HL-60 (cell line): ENCODE data around the gene SIPA1L3.
A peak's percentile ranks its signal among the peaks of the same experiment; 100 is the strongest.

Experiments
- DNase-seq, 2 experiments: peaks; one replicate each; pipeline ENCODE4 v3.0.0-alpha.2; 2010 to 2020; ENCODE audit warnings: low read depth in 1 of 2, low spot score in 1 of 2
- H3K27ac ChIP-seq: fragments of 250-450 bp; sonication (Bioruptor Pico); replicated peaks from 2 replicates; pipeline ENCODE4 v1.5.1; 2020; ENCODE audit warnings: mild to moderate bottlenecking, moderate library complexity
- H3K27me3 ChIP-seq: fragments of 250-450 bp; sonication (Bioruptor Pico); 2 replicates; pipeline ENCODE4 v1.5.1; 2021; ENCODE audit warnings: mild to moderate bottlenecking, moderate library complexity; ENCODE audit not compliant: insufficient read depth, poor library complexity, severe bottlenecking
- H3K4me3 ChIP-seq: replicated peaks from 2 replicates; pipeline ENCODE4 v1.5.1; 2011; ENCODE audit warnings: mild to moderate bottlenecking, control low read depth, low read length; ENCODE audit not compliant: insufficient read depth
- GABPA ChIP-seq: IDR thresholded peaks from 2 replicates; pipeline ENCODE4 v1.6.1; 2012; ENCODE audit warnings: low read depth
- POLR2AphosphoS5 ChIP-seq: IDR thresholded peaks from 2 replicates; pipeline ENCODE4 v1.6.1; 2012; ENCODE audit warnings: low read depth
- SPI1 ChIP-seq: IDR thresholded peaks from 2 replicates; pipeline ENCODE4 v1.6.1; 2012; ENCODE audit warnings: low read depth, mild to moderate bottlenecking, borderline replicate concordance
- TF ChIP-seq, protein P1 (sequence below): IDR thresholded peaks from 2 replicates; pipeline ENCODE4 v1.6.1; 2012; ENCODE audit warnings: low read depth; ENCODE audit not compliant: insufficient replicate concordance
- TF ChIP-seq, protein P2 (sequence below): IDR thresholded peaks from one replicate; pipeline ENCODE4 v1.5.1; 2011; ENCODE audit warnings: low read length, control low read depth, inconsistent platforms; ENCODE audit not compliant: insufficient read depth

SIPA1L3 gene

DNA sequence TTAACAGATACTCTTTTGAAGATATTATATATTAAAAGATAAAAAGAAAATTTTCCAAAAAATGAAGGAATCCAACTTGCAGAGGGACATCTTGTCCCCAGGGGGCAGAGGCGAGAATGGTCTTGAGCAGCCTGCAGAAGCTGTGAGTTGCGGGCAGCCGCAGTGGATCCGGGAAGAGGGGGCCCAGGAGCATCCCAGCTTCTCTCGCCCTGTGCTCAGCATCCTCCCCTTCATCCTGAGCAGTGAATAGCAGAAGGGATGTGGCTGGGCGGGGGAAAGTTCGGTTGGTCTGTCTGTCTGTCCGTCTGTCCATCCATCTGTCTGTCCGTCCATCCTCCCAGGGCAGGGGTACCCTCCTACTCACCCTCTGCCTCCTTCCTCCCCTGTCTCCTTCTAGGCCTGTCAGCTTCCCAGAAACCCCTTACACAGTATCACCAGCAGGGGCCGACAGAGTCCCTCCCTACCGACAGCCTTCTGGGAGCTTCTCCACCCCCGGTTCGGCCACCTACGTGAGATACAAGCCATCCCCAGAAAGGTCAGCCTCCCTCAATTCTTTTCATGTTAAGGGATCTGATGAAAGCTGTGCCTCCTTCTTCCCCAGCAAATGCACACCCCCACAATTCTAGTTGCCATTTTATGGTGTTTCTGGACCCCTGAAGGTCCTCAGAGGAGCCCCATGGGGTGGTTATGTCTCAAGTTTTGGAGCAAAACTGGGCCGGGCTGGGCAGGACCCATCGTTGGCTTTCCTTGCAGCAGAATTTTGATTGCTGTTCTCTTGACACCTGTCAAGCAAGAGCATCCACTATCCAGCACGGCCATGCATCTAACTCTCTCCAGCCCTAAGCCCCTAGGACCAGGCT, 235.4 kb downstream of the SIPA1L3 start:
- TF ChIP-seq SPI1 (no peak), GABPA (no peak), POLR2AphosphoS5 (no peak)
- TF ChIP-seq, protein P1, sequence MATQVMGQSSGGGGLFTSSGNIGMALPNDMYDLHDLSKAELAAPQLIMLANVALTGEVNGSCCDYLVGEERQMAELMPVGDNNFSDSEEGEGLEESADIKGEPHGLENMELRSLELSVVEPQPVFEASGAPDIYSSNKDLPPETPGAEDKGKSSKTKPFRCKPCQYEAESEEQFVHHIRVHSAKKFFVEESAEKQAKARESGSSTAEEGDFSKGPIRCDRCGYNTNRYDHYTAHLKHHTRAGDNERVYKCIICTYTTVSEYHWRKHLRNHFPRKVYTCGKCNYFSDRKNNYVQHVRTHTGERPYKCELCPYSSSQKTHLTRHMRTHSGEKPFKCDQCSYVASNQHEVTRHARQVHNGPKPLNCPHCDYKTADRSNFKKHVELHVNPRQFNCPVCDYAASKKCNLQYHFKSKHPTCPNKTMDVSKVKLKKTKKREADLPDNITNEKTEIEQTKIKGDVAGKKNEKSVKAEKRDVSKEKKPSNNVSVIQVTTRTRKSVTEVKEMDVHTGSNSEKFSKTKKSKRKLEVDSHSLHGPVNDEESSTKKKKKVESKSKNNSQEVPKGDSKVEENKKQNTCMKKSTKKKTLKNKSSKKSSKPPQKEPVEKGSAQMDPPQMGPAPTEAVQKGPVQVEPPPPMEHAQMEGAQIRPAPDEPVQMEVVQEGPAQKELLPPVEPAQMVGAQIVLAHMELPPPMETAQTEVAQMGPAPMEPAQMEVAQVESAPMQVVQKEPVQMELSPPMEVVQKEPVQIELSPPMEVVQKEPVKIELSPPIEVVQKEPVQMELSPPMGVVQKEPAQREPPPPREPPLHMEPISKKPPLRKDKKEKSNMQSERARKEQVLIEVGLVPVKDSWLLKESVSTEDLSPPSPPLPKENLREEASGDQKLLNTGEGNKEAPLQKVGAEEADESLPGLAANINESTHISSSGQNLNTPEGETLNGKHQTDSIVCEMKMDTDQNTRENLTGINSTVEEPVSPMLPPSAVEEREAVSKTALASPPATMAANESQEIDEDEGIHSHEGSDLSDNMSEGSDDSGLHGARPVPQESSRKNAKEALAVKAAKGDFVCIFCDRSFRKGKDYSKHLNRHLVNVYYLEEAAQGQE = no peak
- TF ChIP-seq, protein P2, sequence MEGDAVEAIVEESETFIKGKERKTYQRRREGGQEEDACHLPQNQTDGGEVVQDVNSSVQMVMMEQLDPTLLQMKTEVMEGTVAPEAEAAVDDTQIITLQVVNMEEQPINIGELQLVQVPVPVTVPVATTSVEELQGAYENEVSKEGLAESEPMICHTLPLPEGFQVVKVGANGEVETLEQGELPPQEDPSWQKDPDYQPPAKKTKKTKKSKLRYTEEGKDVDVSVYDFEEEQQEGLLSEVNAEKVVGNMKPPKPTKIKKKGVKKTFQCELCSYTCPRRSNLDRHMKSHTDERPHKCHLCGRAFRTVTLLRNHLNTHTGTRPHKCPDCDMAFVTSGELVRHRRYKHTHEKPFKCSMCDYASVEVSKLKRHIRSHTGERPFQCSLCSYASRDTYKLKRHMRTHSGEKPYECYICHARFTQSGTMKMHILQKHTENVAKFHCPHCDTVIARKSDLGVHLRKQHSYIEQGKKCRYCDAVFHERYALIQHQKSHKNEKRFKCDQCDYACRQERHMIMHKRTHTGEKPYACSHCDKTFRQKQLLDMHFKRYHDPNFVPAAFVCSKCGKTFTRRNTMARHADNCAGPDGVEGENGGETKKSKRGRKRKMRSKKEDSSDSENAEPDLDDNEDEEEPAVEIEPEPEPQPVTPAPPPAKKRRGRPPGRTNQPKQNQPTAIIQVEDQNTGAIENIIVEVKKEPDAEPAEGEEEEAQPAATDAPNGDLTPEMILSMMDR = peak; percentile 16
- peak in 1 of 2 experiments; percentile 40 for DNase-seq

DNA sequence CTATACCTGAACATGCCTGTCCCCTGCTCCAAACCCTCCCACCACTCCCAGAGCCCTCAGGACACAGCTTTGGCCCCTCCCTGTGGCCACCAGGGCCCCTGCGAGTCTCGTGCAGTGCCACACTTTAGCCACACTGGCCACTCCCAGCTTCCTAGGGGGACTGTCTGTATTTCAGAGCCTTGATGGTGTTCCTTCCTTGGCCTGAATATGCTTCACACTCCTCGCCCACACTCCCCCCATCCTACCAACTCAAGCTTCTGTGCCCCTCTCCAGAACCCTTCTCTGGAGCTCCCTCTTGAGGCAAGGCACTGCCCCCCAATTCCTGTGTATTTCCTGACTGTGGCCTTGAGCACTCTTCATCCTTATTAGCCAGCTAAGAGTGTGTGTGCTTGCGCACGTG, 236.8 kb downstream of the SIPA1L3 start:
- Histone ChIP-seq H3K27me3 (no peaks in the 10 kb centered on the region), H3K4me3 (no peak overlapping the region), H3K27ac (no peak overlapping the region)
- DNase-seq = no peak
- TF ChIP-seq, protein P1 = no peak
- TF ChIP-seq, protein P2 = no peak
- no peak for TF ChIP-seq SPI1
- TF ChIP-seq GABPA = no peak
- TF ChIP-seq POLR2AphosphoS5 = no peak

More for the DNA sequence above, 235.4 kb downstream of the SIPA1L3 start:
- Histone ChIP-seq H3K4me3 (no peak overlapping the region), H3K27ac (no peak overlapping the region), H3K27me3 (no peaks in the 10 kb centered on the region)

DNA sequence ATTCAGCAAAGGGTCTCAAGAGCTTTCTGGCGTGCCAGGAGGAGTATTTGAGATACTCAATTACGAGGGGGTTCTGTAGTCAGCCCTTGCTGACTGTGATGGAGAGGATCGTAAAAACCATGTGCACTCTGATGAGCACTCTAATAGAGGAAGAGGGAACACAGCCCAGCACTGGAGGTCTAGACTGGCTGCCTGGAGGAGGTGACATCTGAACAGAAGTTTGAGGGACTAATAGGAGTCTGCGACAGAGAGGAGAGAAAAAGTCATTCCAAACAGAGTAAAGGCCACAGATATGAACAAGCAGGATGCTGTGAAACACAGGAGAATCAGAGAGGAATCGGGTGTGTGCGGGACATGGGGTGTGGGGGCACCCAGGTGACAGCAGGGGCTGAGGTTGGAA, 237.7 kb downstream of the SIPA1L3 start:
- no peak for DNase-seq
- no peak overlapping the region for H3K4me3 ChIP-seq
- H3K27me3 ChIP-seq = no peaks in the 10 kb centered on the region
- H3K27ac ChIP-seq = no peak overlapping the region
- TF ChIP-seq, protein P2 = no peak
- TF ChIP-seq POLR2AphosphoS5 (no peak), SPI1 (no peak), GABPA (no peak)
- TF ChIP-seq, protein P1 = no peak
